GM18861 (cell line): ENCODE results near the gene RFPL2.
"Not testable (repeated sequence)": the region's sequence is repeated elsewhere in the genome, so short reads cannot be mapped to it uniquely, and the experiment has no call there.

Source experiments
- ATAC-seq: cut with Tn5 transposase; IDR thresholded peaks from one replicate; pipeline ENCODE4 v1.9.1; 2021; ENCODE audit not compliant: unreplicated experiment

The RFPL2 gene

GRCh38 chr22:32206774-32207758 lies 2.2 kb upstream of the RFPL2 start:
- no peak for ATAC-seq

- no peak for ATAC-seq
Observed at GRCh38 chr22:32205974-32206773, 1.3 kb upstream of the RFPL2 start.

- no peak for ATAC-seq
Observed at GRCh38 chr22:32204040-32204855, 625 bp downstream of the RFPL2 start.

GRCh38 chr22:32203181-32204039 lies 1.5 kb downstream of the RFPL2 start:
- no peak for ATAC-seq

GRCh38 chr22:32202539-32203180 lies 2.2 kb downstream of the RFPL2 start:
- ATAC-seq, result no peak

- ATAC-seq, result no peak
Observed at GRCh38 chr22:32202161-32202538, 2.7 kb downstream of the RFPL2 start.

GRCh38 chr22:32200752-32201151 lies 4.1 kb downstream of the RFPL2 start:
- no peak for ATAC-seq

- no peak for ATAC-seq
Observed at GRCh38 chr22:32199961-32200360, 4.9 kb downstream of the RFPL2 start.

GRCh38 chr22:32199341-32199740 lies 5.5 kb downstream of the RFPL2 start:
- no peak for ATAC-seq

GRCh38 chr22:32197553-32198226 lies 7.2 kb downstream of the RFPL2 start:
- ATAC-seq, result not testable (repeated sequence)

GRCh38 chr22:32195900-32196299 lies 9.0 kb downstream of the RFPL2 start:
- not testable (repeated sequence) for ATAC-seq

GRCh38 chr22:32193346-32193745 lies 11.5 kb downstream of the RFPL2 start:
- ATAC-seq, result not testable (repeated sequence)

GRCh38 chr22:32191021-32191420 lies 13.9 kb downstream of the RFPL2 start:
- ATAC-seq, result not testable (repeated sequence)

GRCh38 chr22:32185821-32186220 lies 19.1 kb downstream of the RFPL2 start:
- no peak for ATAC-seq

- no peak for ATAC-seq
Observed at GRCh38 chr22:32183625-32184024, 21.2 kb downstream of the RFPL2 start.

- ATAC-seq, result no peak
Observed at GRCh38 chr22:32181043-32181442, 23.8 kb downstream of the RFPL2 start.

GRCh38 chr22:32177221-32177765 lies 27.6 kb downstream of the RFPL2 start:
- no peak for ATAC-seq
